ENCODE data around the gene DHX35. TPM values are rescaled to one million over a fixed set of nuclear protein-coding genes. Genes with fewer than 3 reads are reported as not detected.

DHX35 gene
- total and polyA plus RNA-seq, 2 experiments from 2014 or later: 4.5 to 10.7 TPM

- Histone ChIP-seq H3F3A (ENCODE audit: insufficient read depth) (peaks cover 8% of the 10 kb centered on the region; the same call in 1 of the 2 replicates), H3K36me3 (ENCODE audit: low read depth) (no peaks in the 10 kb centered on the region), H3K4me2 (ENCODE audit: unreplicated experiment) (no peak overlapping the region), H2AFZ (no peak overlapping the region), H3K9me3 (ENCODE audit: low read depth) (no peaks in the 10 kb centered on the region), H3K27ac (no peak overlapping the region), H3K27me3 (replicated peaks; ENCODE audit: insufficient read depth) (no peaks in the 10 kb centered on the region), H3K9me2 (ENCODE audit: insufficient read depth) (no peaks in the 10 kb centered on the region), H3K9ac (no peak overlapping the region), H3K4me3 (no peak overlapping the region), H3K4me1 (ENCODE audit: insufficient read depth) (peaks cover 7% of the 10 kb centered on the region; the same call in 1 of the 2 replicates), H3K79me2 (ENCODE audit: insufficient read depth) (no peaks in the 10 kb centered on the region), H4K20me1 (ENCODE audit: insufficient read depth) (no peaks in the 10 kb centered on the region)
- 90 to 93% methylated on average over 8 of the region's 8 CpGs for WGBS, 2 experiments (ENCODE audit: low coverage in 1 of 2, low lambda C conversion rate in 2 of 2, missing lambda C conversion rate in 2 of 2)
- DNase-seq: no peak
- TF ChIP-seq EZH2phosphoT487 (IDR thresholded peaks at IDR 0.05; ENCODE audit: insufficient read depth, low read depth) (no peak), EZH2 (IDR thresholded peaks at IDR 0.05; ENCODE audit: insufficient read depth, poor library complexity, severe bottlenecking) (no peak)
- in situ Hi-C loops (cut with MboI): no loop called here
These were observed 83.5 kb downstream of the DHX35 start for GRCh38 chr20:39045676-39046075.

- Histone ChIP-seq H3K27me3 (replicated peaks; ENCODE audit: insufficient read depth) (no peaks in the 10 kb centered on the region), H3K36me3 (ENCODE audit: low read depth) (no peaks in the 10 kb centered on the region), H3F3A (ENCODE audit: insufficient read depth) (0 out of 2 replicates have a peak, but pooled peaks cover under 1% of the 10 kb centered on the region), H3K4me2 (ENCODE audit: unreplicated experiment) (no peak overlapping the region), H3K79me2 (ENCODE audit: insufficient read depth) (no peaks in the 10 kb centered on the region), H3K9ac (no peak overlapping the region), H3K27ac (no peak overlapping the region), H3K4me1 (ENCODE audit: insufficient read depth) (no peaks in the 10 kb centered on the region), H3K4me3 (no peak overlapping the region), H3K9me2 (ENCODE audit: insufficient read depth) (no peaks in the 10 kb centered on the region), H3K9me3 (ENCODE audit: low read depth) (no peaks in the 10 kb centered on the region), H4K20me1 (ENCODE audit: insufficient read depth) (no peaks in the 10 kb centered on the region), H2AFZ (no peak overlapping the region)
- in situ Hi-C loops (cut with MboI): no loop called here
- TF ChIP-seq EZH2phosphoT487 (IDR thresholded peaks at IDR 0.05; ENCODE audit: insufficient read depth, low read depth): no peak
- no peak for DNase-seq
- WGBS, 2 experiments (ENCODE audit: low coverage in 1 of 2, low lambda C conversion rate in 2 of 2, missing lambda C conversion rate in 2 of 2): 44 to 46% methylated on average over 9 to 10 of the region's 10 CpGs
These were observed 85.4 kb downstream of the DHX35 start for GRCh38 chr20:39047417-39047985.

GRCh38 chr20:39048000-39048696 lies 86.0 kb downstream of the DHX35 start:
- no peak overlapping the region for H3K4me3 ChIP-seq
- H3K4me2 ChIP-seq (ENCODE audit: unreplicated experiment): no peak overlapping the region
- no peaks in the 10 kb centered on the region for H3K4me1 ChIP-seq (ENCODE audit: insufficient read depth)
- H3F3A ChIP-seq (ENCODE audit: insufficient read depth): no peaks in the 10 kb centered on the region
- H4K20me1 ChIP-seq (ENCODE audit: insufficient read depth): no peaks in the 10 kb centered on the region
- no peaks in the 10 kb centered on the region for H3K36me3 ChIP-seq (ENCODE audit: low read depth)
- DNase-seq: peak; percentile 84
- H3K27ac ChIP-seq: no peak overlapping the region
- TF ChIP-seq EZH2phosphoT487 (IDR thresholded peaks at IDR 0.05; ENCODE audit: insufficient read depth, low read depth): no peak
- no peak for TF ChIP-seq EZH2 (IDR thresholded peaks at IDR 0.05; ENCODE audit: insufficient read depth, poor library complexity, severe bottlenecking)
- in situ Hi-C loops (cut with MboI): no loop called here
- H3K9ac ChIP-seq: no peak overlapping the region
- WGBS, 2 experiments (ENCODE audit: low coverage in 1 of 2, low lambda C conversion rate in 2 of 2, missing lambda C conversion rate in 2 of 2): 14 to 16% methylated on average over 4 of the region's 4 CpGs
- H3K9me3 ChIP-seq (ENCODE audit: low read depth): no peaks in the 10 kb centered on the region
- no peak overlapping the region for H2AFZ ChIP-seq
- H3K27me3 ChIP-seq (replicated peaks; ENCODE audit: insufficient read depth): no peaks in the 10 kb centered on the region
- H3K79me2 ChIP-seq (ENCODE audit: insufficient read depth): no peaks in the 10 kb centered on the region
- no peaks in the 10 kb centered on the region for H3K9me2 ChIP-seq (ENCODE audit: insufficient read depth)

- Histone ChIP-seq H3K9ac (peak overlapping the region; percentile 77; the same call in 1 of the 2 replicates), H3K9me3 (ENCODE audit: low read depth) (no peaks in the 10 kb centered on the region), H3K36me3 (ENCODE audit: low read depth) (no peaks in the 10 kb centered on the region), H3K79me2 (ENCODE audit: insufficient read depth) (no peaks in the 10 kb centered on the region), H3K4me1 (ENCODE audit: insufficient read depth) (no peaks in the 10 kb centered on the region), H3K4me2 (ENCODE audit: unreplicated experiment) (peak overlapping the region; percentile 90), H2AFZ (peak overlapping the region; percentile 95), H3K4me3 (peak overlapping the region; percentile 92; the same call in 1 of the 2 replicates), H3K9me2 (ENCODE audit: insufficient read depth) (no peaks in the 10 kb centered on the region), H3K27me3 (replicated peaks; ENCODE audit: insufficient read depth) (peaks cover 8% of the 10 kb centered on the region; the same call in 1 of the 2 replicates), H3F3A (ENCODE audit: insufficient read depth) (no peaks in the 10 kb centered on the region), H3K27ac (no peak overlapping the region), H4K20me1 (ENCODE audit: insufficient read depth) (no peaks in the 10 kb centered on the region)
- in situ Hi-C loops (cut with MboI): no loop called here
- DNase-seq: no peak
- 97 to 100% methylated on average over 2 of the region's 2 CpGs for WGBS, 2 experiments (ENCODE audit: low coverage in 1 of 2, low lambda C conversion rate in 2 of 2, missing lambda C conversion rate in 2 of 2)
- TF ChIP-seq EZH2 (IDR thresholded peaks at IDR 0.05; ENCODE audit: insufficient read depth, poor library complexity, severe bottlenecking): no peak
- TF ChIP-seq EZH2phosphoT487 (IDR thresholded peaks at IDR 0.05; ENCODE audit: insufficient read depth, low read depth): no peak
These were observed 87.0 kb downstream of the DHX35 start for GRCh38 chr20:39049148-39049547.

Data from GM23248 (cell line).